ENCODE data around the gene AEBP2. TPM values are rescaled to one million over a fixed set of nuclear protein-coding genes. Genes with fewer than 3 reads are reported as not detected.
"Not testable (repeated sequence)": the region's sequence is repeated elsewhere in the genome, so short reads cannot be mapped to it uniquely, and the experiment has no call there.

Gene AEBP2
- total and polyA plus RNA-seq, 7 donors: 7.8 to 52.8 (median 28.4) TPM

DNA sequence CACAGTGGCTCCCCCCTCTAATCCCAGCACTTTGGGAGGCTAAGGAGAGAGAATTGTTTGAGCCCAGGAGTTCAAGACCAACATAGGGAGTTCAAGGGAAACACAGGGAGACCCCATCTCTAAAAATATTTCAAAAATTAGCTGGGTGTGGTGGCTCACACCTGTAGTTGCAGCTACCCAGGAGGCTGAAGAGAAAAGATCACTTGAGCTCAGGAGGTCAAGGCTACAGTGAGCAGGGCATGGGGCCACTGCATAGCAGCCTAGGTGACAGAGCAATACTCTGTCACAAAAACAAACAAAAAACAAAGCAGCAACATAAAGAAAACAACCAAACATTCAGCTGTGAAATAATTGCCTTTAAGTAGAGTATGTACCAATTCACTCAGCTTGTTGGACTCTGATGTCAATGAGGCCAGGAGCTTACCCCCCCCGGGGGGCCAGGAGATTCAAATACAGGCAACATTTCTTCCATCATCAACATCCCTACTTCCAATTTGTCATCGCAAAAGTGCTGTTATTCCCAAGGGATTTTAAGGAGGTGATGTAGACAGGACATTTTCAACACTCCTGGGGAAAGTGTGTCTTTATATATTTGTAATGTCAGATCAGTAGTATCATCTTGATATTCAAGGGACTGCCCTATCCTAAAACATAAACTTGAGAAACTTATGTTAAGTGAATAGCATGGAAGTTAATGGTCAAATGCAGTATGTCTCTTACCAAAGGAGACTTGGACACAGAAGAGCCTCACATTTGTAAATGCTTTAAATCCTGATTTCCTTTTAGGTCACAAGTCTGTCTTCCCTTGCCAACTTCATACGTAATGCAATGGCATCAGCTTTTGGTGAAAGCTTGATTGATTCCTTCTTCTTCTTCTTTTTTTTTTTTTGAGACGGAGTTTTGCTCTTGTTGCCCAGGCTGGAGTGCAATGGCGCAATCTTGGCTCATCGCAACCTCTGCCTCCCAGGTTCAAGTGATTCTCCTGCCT, 40.6 kb upstream of the AEBP2 start:
- no peaks in the 10 kb centered on the region for H3K4me1 ChIP-seq
- H3K27me3 ChIP-seq: no peaks in the 10 kb centered on the region
- intact Hi-C loops (cut with DNase I): no loop called here
- DNase-seq: no peak
- 90 to 92% methylated on average over 6 of the region's 6 CpGs for WGBS, 2 donors
- no peak overlapping the region for H3K4me3 ChIP-seq
- TF ChIP-seq, protein P1, sequence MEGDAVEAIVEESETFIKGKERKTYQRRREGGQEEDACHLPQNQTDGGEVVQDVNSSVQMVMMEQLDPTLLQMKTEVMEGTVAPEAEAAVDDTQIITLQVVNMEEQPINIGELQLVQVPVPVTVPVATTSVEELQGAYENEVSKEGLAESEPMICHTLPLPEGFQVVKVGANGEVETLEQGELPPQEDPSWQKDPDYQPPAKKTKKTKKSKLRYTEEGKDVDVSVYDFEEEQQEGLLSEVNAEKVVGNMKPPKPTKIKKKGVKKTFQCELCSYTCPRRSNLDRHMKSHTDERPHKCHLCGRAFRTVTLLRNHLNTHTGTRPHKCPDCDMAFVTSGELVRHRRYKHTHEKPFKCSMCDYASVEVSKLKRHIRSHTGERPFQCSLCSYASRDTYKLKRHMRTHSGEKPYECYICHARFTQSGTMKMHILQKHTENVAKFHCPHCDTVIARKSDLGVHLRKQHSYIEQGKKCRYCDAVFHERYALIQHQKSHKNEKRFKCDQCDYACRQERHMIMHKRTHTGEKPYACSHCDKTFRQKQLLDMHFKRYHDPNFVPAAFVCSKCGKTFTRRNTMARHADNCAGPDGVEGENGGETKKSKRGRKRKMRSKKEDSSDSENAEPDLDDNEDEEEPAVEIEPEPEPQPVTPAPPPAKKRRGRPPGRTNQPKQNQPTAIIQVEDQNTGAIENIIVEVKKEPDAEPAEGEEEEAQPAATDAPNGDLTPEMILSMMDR (IDR thresholded peaks at IDR 0.05): no peak
- no peak for TF ChIP-seq POLR2AphosphoS5 (IDR thresholded peaks at IDR 0.05)
- TF ChIP-seq EP300 (IDR thresholded peaks at IDR 0.05): no peak
- no peak for TF ChIP-seq POLR2A (IDR thresholded peaks at IDR 0.05)
- H3K27ac ChIP-seq: no peak overlapping the region
- no peaks in the 10 kb centered on the region for H3K9me3 ChIP-seq
- H3K36me3 ChIP-seq: no peaks in the 10 kb centered on the region

DNA sequence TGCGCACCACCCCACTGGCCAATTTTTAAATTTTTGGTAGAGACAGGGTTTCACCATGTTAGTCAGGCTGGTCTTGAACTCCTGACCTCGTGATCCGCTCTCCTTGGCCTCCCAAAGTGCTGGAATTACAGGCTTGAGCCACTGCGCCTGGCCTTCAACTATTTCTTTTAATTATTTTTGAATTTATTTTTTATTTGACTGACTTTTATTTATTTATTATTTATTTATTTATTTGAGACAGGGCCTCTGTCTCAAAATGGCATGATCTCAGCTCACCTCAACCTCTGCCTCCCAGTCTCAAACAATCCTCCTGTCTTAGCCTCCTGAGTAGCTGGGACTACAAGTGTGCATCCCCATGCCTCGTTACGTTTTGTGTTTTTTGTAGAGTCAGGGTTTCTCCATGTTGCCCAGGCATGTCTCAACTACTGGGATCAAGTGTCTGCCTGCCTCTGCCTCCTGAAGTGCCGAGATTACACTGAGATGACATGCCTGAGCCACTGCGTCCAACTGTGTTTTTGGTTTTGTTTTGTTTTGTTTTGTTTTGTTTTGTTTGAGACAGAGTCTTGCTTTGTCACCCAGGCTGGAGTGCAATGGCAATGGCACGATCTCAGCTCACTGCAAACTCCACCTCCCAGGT, 38.5 kb upstream of the AEBP2 start:
- H3K27ac ChIP-seq; intact Hi-C loops (cut with DNase I); H3K4me3 ChIP-seq; H3K4me1 ChIP-seq; H3K36me3 ChIP-seq; DNase-seq; H3K27me3 ChIP-seq; H3K9me3 ChIP-seq: not testable (repeated sequence)
- 91 to 92% methylated on average over 9 of the region's 9 CpGs for WGBS, 2 donors

DNA sequence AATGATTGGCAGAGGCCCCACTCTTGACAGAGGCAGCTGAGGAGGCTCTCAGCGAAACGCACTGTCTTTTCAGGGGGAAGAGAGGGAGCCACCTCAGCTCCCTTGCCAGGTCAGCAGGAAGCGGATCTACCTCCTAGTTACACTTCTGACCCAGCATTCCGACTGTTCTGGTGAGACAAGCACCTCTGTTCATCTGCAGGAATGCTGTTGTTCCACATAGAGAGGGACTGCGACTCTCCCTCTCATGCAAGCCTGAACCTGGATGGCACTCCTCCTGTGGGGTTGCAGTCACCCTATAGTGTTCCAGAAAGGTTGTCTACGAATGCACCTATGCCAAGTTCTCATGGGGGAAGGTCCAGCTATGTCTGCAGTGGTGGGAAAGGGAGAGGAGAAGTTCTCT, 37.1 kb upstream of the AEBP2 start:
- Histone ChIP-seq H3K27ac (no peak overlapping the region), H3K4me1 (no peaks in the 10 kb centered on the region), H3K4me3 (no peak overlapping the region), H3K9me3 (no peaks in the 10 kb centered on the region), H3K36me3 (no peaks in the 10 kb centered on the region), H3K27me3 (no peaks in the 10 kb centered on the region)
- 93 to 94% methylated on average over 6 of the region's 6 CpGs for WGBS, 2 donors
- intact Hi-C loops (cut with DNase I): no loop called here
- no peak for DNase-seq
- TF ChIP-seq POLR2AphosphoS5 (IDR thresholded peaks at IDR 0.05) (no peak), POLR2A (IDR thresholded peaks at IDR 0.05) (no peak), EP300 (IDR thresholded peaks at IDR 0.05) (no peak)
- TF ChIP-seq, protein P1 (IDR thresholded peaks at IDR 0.05): no peak

DNA sequence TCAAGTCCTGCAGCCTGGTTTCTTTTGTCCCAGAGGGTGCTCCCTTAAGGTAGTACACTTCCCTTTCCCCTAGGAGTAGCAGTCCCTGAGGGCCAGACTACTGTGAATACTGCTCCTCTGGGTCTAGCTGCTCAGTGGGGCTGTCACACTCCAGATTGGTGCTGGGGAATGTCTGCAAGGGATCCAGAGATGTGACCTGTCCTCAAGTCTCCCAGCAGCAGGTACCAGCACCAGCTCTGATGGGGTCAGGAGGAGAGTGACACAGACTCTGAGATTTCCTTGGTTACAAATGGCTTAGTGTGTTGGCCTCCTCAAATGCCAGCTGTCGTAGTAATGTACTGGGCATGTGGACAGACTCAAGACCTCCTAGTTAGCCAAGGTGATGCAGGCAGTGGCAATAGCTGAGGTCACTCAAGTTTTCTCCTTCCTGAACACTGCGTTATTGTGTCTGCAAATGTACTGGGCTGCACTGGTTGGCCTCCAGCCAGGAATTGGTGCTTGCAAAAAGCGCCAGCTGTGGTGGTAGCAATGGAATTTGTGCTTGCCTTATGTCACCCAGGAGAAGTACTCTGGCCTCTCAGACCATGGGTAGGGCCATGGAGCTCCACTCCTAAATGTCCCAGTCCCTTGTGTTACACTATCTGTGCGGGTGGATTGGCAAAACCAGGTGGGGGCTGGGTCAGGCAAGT, 36.4 kb upstream of the AEBP2 start:
- TF ChIP-seq POLR2AphosphoS5 (IDR thresholded peaks at IDR 0.05): no peak
- no peak for TF ChIP-seq POLR2A (IDR thresholded peaks at IDR 0.05)
- TF ChIP-seq, protein P1 (IDR thresholded peaks at IDR 0.05): no peak
- TF ChIP-seq EP300 (IDR thresholded peaks at IDR 0.05): no peak
- Histone ChIP-seq H3K9me3 (no peaks in the 10 kb centered on the region), H3K36me3 (no peaks in the 10 kb centered on the region), H3K27ac (no peak overlapping the region), H3K4me1 (no peaks in the 10 kb centered on the region), H3K27me3 (no peaks in the 10 kb centered on the region), H3K4me3 (no peak overlapping the region)
- intact Hi-C loops (cut with DNase I): no loop called here
- WGBS, 2 donors: 44 to 85% methylated on average over 4 of the region's 4 CpGs
- no peak for DNase-seq
